ENCODE results near the gene GDI2.
A peak's percentile ranks its signal among the peaks of the same experiment; 100 is the strongest.

Gene GDI2

DNA sequence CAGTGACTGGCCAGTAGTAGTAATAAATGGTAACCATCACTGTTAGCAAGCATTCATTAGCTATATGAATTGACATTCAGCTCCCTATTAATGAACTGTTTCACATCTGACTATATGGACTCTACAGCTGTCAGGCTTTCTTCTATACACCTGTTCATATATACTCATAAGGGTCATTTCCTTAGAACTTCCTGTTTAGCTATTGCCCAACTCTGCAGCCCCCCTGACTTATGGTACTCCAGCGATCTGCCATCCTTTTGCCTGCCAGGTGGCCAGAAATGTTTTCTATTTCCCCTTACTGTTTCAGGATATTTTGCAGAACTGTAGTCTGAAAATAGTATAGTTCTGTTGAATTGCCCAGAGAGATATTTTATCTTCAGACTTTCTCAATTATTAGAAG, 72.0 kb downstream of the GDI2 start:
- DNase-seq (ENCODE audit: insufficient read length, low spot score), result no peak
- TF ChIP-seq PAX5 (IDR thresholded peaks at IDR 0.05; ENCODE audit: insufficient read depth, low read length, severe bottlenecking) (no peak), POLR2AphosphoS5 (IDR thresholded peaks at IDR 0.05; ENCODE audit: low read depth, low read length) (no peak), SPI1 (IDR thresholded peaks at IDR 0.05; ENCODE audit: low read depth, low read length) (no peak), TAF1 (IDR thresholded peaks at IDR 0.05; ENCODE audit: low read depth, low read length) (no peak), POU2F2 (IDR thresholded peaks at IDR 0.05; ENCODE audit: low read depth, low read length) (no peak), POLR2A (IDR thresholded peaks at IDR 0.05; ENCODE audit: low read depth, low read length) (no peak)
- no peak for FAIRE-seq

DNA sequence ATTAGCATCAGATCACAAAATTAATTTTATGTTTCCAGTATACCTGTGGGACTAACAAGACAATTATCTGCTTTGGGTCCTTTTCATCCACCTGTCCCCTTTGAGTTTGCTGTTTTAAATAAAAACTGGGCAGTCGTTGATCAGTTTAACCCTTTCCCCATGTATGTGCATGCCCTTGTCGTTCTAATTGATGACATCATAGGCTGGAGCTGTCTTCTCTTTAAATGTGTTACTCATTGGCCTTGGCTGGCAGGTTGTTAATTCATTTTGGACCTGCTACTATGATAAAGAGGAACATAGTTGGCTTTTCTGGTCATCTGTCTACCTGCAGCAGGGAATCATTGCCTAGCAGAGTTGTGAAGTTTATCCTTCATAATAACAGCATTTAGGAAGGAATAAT, 74.8 kb downstream of the GDI2 start:
- FAIRE-seq (no peak), DNase-seq (ENCODE audit: insufficient read length, low spot score) (no peak)
- TF ChIP-seq POLR2AphosphoS5 (IDR thresholded peaks at IDR 0.05; ENCODE audit: low read depth, low read length), result no peak
- no peak for TF ChIP-seq POLR2A (IDR thresholded peaks at IDR 0.05; ENCODE audit: low read depth, low read length)
- TF ChIP-seq TAF1 (IDR thresholded peaks at IDR 0.05; ENCODE audit: low read depth, low read length), result no peak
- TF ChIP-seq SPI1 (IDR thresholded peaks at IDR 0.05; ENCODE audit: low read depth, low read length), result no peak
- no peak for TF ChIP-seq PAX5 (IDR thresholded peaks at IDR 0.05; ENCODE audit: insufficient read depth, low read length, severe bottlenecking)
- no peak for TF ChIP-seq POU2F2 (IDR thresholded peaks at IDR 0.05; ENCODE audit: low read depth, low read length)

DNA sequence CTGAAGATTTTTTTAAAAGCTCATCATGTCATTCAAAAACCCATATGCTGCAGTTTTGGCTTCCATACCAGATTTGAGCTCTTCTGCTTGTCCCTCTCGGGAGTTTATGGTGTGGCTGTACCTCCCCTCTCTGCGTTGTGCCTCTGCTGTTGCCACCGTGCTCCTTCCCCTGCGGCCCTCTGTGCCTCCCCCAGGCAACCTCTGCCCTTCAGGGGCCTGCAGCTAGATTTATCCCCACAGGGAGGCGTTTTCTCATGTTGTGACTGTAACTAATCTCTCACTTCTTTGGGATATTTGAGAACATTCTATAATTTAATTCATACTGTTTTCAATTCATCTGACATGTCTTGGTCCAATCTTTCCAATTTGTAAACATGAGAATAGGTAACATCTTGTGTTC, 75.9 kb downstream of the GDI2 start:
- TF ChIP-seq POLR2A (IDR thresholded peaks at IDR 0.05; ENCODE audit: low read depth, low read length) (no peak), POLR2AphosphoS5 (IDR thresholded peaks at IDR 0.05; ENCODE audit: low read depth, low read length) (no peak), POU2F2 (IDR thresholded peaks at IDR 0.05; ENCODE audit: low read depth, low read length) (no peak), TAF1 (IDR thresholded peaks at IDR 0.05; ENCODE audit: low read depth, low read length) (no peak), PAX5 (IDR thresholded peaks at IDR 0.05; ENCODE audit: insufficient read depth, low read length, severe bottlenecking) (no peak), SPI1 (IDR thresholded peaks at IDR 0.05; ENCODE audit: low read depth, low read length) (no peak)
- DNase-seq (ENCODE audit: insufficient read length, low spot score) (no peak), FAIRE-seq (no peak)

DNA sequence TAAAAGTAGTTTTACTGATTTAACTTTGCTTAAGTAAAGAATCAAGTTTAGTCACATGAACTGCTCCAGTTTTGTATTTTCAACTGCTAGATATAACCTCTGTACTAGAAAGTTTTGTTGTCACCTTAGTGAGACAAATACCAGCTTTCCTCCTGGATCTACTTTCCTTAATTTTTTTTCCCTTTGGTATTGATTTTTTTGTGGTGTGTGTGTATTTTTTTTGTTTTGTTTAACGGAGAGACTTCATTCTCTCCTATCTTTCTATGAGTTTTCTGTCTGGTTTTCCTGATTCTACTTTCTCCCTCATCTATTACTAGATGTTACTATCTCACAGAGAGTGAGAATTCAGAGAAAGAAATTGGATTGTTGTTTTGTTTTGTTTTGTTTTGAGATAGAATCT, 76.6 kb downstream of the GDI2 start:
- TF ChIP-seq TAF1 (IDR thresholded peaks at IDR 0.05; ENCODE audit: low read depth, low read length) (no peak), PAX5 (IDR thresholded peaks at IDR 0.05; ENCODE audit: insufficient read depth, low read length, severe bottlenecking) (no peak), POLR2A (IDR thresholded peaks at IDR 0.05; ENCODE audit: low read depth, low read length) (no peak), POU2F2 (IDR thresholded peaks at IDR 0.05; ENCODE audit: low read depth, low read length) (no peak), SPI1 (IDR thresholded peaks at IDR 0.05; ENCODE audit: low read depth, low read length) (no peak), POLR2AphosphoS5 (IDR thresholded peaks at IDR 0.05; ENCODE audit: low read depth, low read length) (no peak)
- DNase-seq (ENCODE audit: insufficient read length, low spot score) (no peak), FAIRE-seq (no peak)

DNA sequence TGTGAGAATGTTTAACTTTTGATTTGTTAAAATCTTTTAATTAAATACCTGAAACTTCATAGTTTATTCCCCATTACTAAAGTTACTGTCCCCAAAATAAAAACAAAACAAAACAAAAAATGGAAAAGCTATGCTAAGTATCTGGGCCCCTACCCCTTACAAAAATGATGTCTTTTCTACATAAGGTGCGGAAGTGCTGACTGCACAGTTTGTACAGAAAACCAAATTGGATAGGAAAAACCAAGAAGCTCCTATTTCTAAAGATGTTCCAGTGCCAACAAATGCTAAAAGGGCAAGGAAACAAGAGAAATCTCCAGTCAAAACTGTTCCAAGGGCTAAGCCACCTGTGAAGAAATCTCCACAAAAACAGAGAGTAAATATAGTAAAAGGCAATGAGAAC, 78.1 kb downstream of the GDI2 start:
- TF ChIP-seq PAX5 (IDR thresholded peaks at IDR 0.05; ENCODE audit: insufficient read depth, low read length, severe bottlenecking) (no peak), TAF1 (IDR thresholded peaks at IDR 0.05; ENCODE audit: low read depth, low read length) (no peak), POLR2AphosphoS5 (IDR thresholded peaks at IDR 0.05; ENCODE audit: low read depth, low read length) (no peak), POLR2A (IDR thresholded peaks at IDR 0.05; ENCODE audit: low read depth, low read length) (no peak), POU2F2 (IDR thresholded peaks at IDR 0.05; ENCODE audit: low read depth, low read length) (no peak), SPI1 (IDR thresholded peaks at IDR 0.05; ENCODE audit: low read depth, low read length) (no peak)
- FAIRE-seq, result no peak

DNA sequence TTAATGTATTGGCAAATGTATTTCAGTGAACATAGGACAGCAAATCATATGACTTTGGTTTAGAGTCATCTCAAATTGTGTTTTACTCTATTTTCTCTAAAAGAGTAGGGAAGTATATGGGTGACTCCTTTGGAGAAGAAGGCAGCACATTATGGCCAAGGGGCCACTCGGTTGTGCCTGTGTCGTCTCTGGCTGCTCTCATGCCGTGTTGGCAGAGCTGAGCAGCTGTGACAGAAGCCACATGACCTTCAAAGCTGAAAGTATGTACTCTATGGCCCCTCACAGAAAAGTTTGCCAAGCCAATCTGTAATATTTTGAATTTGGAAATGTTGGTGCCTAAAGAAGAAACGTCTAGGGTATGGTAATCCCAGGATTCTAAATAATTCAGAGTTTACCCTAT, 81.1 kb downstream of the GDI2 start:
- no peak for DNase-seq (ENCODE audit: insufficient read length, low spot score)
- no peak for TF ChIP-seq PAX5 (IDR thresholded peaks at IDR 0.05; ENCODE audit: insufficient read depth, low read length, severe bottlenecking)
- TF ChIP-seq POLR2AphosphoS5 (IDR thresholded peaks at IDR 0.05; ENCODE audit: low read depth, low read length), result no peak
- no peak for TF ChIP-seq POLR2A (IDR thresholded peaks at IDR 0.05; ENCODE audit: low read depth, low read length)
- no peak for TF ChIP-seq TAF1 (IDR thresholded peaks at IDR 0.05; ENCODE audit: low read depth, low read length)
- no peak for TF ChIP-seq POU2F2 (IDR thresholded peaks at IDR 0.05; ENCODE audit: low read depth, low read length)
- no peak for TF ChIP-seq SPI1 (IDR thresholded peaks at IDR 0.05; ENCODE audit: low read depth, low read length)
- no peak for FAIRE-seq

More for the DNA sequence above, 78.1 kb downstream of the GDI2 start:
- no peak for DNase-seq (ENCODE audit: insufficient read length, low spot score)

DNA sequence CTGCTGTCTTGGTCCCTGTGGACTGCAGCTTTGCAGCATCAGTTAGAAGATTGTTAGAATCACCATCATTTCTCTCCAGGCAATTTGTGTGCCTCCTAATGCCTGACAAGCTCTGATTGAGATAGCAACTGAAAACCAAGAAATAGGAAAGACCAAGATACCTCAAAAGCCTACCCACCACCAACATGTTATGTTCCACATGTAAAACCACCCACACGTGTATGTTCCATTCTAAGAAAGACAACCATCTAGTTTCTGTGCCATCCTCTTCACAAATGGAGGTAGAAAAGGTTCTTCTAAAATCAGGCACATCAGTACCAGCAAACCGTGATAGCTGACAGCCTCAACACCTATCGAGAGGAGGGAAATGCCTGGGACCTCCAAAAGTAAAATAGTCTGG, 81.7 kb downstream of the GDI2 start:
- DNase-seq (ENCODE audit: insufficient read length, low spot score) (no peak), FAIRE-seq (peak; percentile 62)
- no peak for TF ChIP-seq POLR2A (IDR thresholded peaks at IDR 0.05; ENCODE audit: low read depth, low read length)
- no peak for TF ChIP-seq POU2F2 (IDR thresholded peaks at IDR 0.05; ENCODE audit: low read depth, low read length)
- TF ChIP-seq SPI1 (IDR thresholded peaks at IDR 0.05; ENCODE audit: low read depth, low read length), result no peak
- TF ChIP-seq TAF1 (IDR thresholded peaks at IDR 0.05; ENCODE audit: low read depth, low read length), result no peak
- TF ChIP-seq POLR2AphosphoS5 (IDR thresholded peaks at IDR 0.05; ENCODE audit: low read depth, low read length), result no peak
- no peak for TF ChIP-seq PAX5 (IDR thresholded peaks at IDR 0.05; ENCODE audit: insufficient read depth, low read length, severe bottlenecking)

DNA sequence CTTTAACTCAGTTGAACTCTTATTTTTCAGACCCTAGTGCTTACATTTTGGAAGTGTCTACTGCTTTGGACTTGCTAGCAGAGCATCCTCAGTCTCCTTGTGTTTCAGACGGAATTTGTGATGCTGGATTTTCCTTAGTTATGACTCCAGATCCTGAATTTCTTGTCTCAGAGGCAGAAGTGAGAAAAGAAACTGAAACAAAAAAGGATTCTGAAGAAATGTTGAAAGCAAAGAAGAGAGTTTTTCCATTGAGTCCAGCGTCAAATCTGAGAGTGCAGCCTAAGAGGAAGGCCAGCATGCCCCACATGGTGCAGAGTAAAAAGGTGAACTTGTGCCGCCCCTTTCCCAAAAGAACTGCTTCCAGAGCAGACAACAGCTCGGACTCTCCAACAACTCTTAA, 82.5 kb downstream of the GDI2 start:
- FAIRE-seq (no peak), DNase-seq (ENCODE audit: insufficient read length, low spot score) (no peak)
- TF ChIP-seq POLR2A (IDR thresholded peaks at IDR 0.05; ENCODE audit: low read depth, low read length) (no peak), PAX5 (IDR thresholded peaks at IDR 0.05; ENCODE audit: insufficient read depth, low read length, severe bottlenecking) (no peak), SPI1 (IDR thresholded peaks at IDR 0.05; ENCODE audit: low read depth, low read length) (no peak), POU2F2 (IDR thresholded peaks at IDR 0.05; ENCODE audit: low read depth, low read length) (no peak), TAF1 (IDR thresholded peaks at IDR 0.05; ENCODE audit: low read depth, low read length) (no peak), POLR2AphosphoS5 (IDR thresholded peaks at IDR 0.05; ENCODE audit: low read depth, low read length) (no peak)

DNA sequence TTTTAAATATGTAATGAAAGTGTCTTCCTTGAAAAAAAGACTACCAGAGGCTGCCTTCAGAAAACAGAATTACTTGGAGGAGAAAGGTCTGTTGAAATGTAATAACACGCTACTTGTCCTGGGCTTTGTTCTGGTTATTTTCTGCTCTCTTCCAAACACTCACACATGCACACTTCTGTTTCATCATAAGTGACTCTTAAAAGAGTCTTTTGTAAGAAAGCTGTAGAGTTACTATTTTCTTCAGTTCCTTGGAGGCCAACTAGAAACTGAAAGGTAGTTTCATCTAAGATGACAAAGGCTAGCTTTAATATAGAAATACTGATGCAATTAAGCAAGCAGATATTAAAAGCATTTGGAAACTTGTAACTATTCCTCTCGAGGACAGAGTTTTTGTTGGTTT, 89.5 kb downstream of the GDI2 start:
- FAIRE-seq, result no peak
- DNase-seq (ENCODE audit: insufficient read length, low spot score), result no peak
- TF ChIP-seq POU2F2 (IDR thresholded peaks at IDR 0.05; ENCODE audit: low read depth, low read length) (no peak), SPI1 (IDR thresholded peaks at IDR 0.05; ENCODE audit: low read depth, low read length) (no peak), POLR2A (IDR thresholded peaks at IDR 0.05; ENCODE audit: low read depth, low read length) (no peak), TAF1 (IDR thresholded peaks at IDR 0.05; ENCODE audit: low read depth, low read length) (no peak), PAX5 (IDR thresholded peaks at IDR 0.05; ENCODE audit: insufficient read depth, low read length, severe bottlenecking) (no peak), POLR2AphosphoS5 (IDR thresholded peaks at IDR 0.05; ENCODE audit: low read depth, low read length) (no peak)

DNA sequence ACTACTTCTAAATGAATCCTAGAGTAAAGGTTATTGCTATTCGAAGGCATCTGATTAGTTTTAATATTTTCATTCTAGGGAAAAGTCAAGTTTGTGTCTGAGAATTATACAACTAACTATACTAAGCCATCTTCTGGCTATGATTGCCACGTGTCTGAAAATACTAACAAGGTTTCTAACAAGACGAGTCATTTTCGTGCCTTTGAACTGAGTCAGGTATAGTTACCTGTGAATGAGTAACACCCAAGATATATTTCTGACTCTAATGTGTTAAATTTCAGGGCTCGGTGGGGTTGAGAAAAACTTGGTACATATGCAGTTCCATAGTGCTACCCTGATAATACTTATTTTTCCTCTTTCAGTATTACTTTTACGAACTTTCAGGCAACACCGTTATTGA, 93.1 kb downstream of the GDI2 start:
- DNase-seq (ENCODE audit: insufficient read length, low spot score) (no peak), FAIRE-seq (no peak)
- TF ChIP-seq PAX5 (IDR thresholded peaks at IDR 0.05; ENCODE audit: insufficient read depth, low read length, severe bottlenecking), result no peak
- no peak for TF ChIP-seq POU2F2 (IDR thresholded peaks at IDR 0.05; ENCODE audit: low read depth, low read length)
- no peak for TF ChIP-seq POLR2A (IDR thresholded peaks at IDR 0.05; ENCODE audit: low read depth, low read length)
- no peak for TF ChIP-seq SPI1 (IDR thresholded peaks at IDR 0.05; ENCODE audit: low read depth, low read length)
- TF ChIP-seq TAF1 (IDR thresholded peaks at IDR 0.05; ENCODE audit: low read depth, low read length), result no peak
- no peak for TF ChIP-seq POLR2AphosphoS5 (IDR thresholded peaks at IDR 0.05; ENCODE audit: low read depth, low read length)
